ENCODE data around the gene C19orf25. TPM values are rescaled to one million over a fixed set of nuclear protein-coding genes. Genes with fewer than 3 reads are reported as not detected.

The C19orf25 gene
- total RNA-seq, 1 donor from 2014 or later, result 28.5 TPM

DNA sequence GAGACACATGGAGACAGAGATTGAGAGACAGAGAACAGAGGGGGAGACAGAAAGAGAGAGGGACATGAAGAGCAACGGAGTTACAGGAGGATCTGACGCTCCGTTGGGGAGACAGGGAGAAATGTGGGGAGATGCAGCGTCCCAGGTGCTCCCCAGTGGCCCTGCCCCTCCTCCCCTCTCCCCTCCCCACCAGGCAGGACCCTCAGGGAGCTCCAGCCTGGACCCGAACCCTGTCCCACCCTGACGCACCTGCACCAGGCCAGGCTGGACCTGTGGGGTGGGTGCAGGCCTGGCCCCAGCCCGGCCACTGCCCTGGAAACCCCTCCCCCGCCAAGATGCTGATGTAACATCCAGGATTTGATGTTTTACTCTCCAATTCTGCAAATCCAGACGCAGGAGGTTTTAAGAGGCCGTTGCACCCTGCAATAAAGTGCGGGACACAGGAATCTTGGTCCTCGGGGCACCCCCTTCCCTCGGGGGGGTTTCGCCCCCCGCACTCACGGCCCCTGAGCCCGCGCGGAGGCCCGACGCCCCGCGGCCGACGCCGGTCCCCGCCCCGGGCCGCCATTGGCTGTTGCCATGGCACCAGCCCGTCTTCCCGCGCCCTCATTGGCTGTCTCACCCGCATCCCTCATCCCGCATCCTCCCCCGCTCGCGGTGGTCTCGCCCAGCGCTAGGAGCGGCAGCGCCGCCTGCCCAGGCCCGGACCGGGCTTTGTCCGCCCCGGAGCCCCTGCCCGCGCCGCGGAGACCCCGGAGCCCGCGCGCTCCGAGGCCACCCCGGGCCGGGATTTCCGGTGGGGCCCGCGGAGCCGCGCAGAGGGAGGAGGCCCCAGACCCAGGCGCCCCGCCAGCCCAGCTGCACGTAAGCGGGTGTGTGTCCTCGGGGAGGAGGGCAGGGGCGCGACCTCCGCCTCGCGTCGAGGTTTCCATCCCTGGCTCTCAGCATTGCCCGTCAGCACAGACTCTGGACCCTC lies 29.3 kb downstream of the C19orf25 start, which contains the start of gene APC2:
Gene APC2 (plus strand): TSS at position 655 of the 976 bp plus-strand sequence. CDS start 2,881 bp downstream, outside the sequence.
- no peak for ATAC-seq
- Histone ChIP-seq H3K9me3 (no peaks in the 10 kb centered on the region), H3K27ac (no peak within 1 kb of the TSS), H3K27me3 (ENCODE audit: low read depth) (peaks cover 95% of the 10 kb centered on the region), H3K4me3 (no peak within 1 kb of the TSS), H3K36me3 (no peaks in the 10 kb centered on the region), H3K4me1 (peaks cover 21% of the 10 kb centered on the region)
- intact Hi-C loops (cut with DNase I), result no loop called here
- DNase-seq, result no peak
- TF ChIP-seq, protein P1, sequence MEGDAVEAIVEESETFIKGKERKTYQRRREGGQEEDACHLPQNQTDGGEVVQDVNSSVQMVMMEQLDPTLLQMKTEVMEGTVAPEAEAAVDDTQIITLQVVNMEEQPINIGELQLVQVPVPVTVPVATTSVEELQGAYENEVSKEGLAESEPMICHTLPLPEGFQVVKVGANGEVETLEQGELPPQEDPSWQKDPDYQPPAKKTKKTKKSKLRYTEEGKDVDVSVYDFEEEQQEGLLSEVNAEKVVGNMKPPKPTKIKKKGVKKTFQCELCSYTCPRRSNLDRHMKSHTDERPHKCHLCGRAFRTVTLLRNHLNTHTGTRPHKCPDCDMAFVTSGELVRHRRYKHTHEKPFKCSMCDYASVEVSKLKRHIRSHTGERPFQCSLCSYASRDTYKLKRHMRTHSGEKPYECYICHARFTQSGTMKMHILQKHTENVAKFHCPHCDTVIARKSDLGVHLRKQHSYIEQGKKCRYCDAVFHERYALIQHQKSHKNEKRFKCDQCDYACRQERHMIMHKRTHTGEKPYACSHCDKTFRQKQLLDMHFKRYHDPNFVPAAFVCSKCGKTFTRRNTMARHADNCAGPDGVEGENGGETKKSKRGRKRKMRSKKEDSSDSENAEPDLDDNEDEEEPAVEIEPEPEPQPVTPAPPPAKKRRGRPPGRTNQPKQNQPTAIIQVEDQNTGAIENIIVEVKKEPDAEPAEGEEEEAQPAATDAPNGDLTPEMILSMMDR (IDR thresholded peaks at IDR 0.05), result no peak

DNA sequence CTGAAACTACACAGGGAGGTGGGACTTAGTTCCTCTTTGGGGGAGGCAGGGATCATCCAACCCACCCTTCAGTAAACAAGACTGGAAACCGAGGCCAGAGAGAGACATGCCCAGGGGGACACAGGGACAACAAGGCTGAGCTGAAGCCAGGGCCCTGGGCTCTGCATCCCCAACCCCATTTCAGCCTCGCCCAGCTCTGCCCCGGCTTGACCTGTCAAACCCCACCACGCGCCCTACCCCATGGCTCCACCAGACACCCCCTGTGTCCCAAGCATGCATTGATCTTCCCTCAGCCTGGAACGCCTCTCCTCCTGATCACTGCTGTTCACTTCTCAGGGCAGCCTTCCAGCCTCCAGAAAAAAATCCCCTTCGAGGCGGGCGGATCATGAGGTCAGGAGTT lies 31.1 kb downstream of the C19orf25 start:
- Histone ChIP-seq H3K4me3 (no peak overlapping the region), H3K27ac (no peak overlapping the region), H3K4me1 (peaks cover 22% of the 10 kb centered on the region), H3K9me3 (no peaks in the 10 kb centered on the region), H3K36me3 (peaks cover 3% of the 10 kb centered on the region), H3K27me3 (ENCODE audit: low read depth) (peaks cover 77% of the 10 kb centered on the region)
- TF ChIP-seq, protein P1 (IDR thresholded peaks at IDR 0.05), result no peak
- no peak for DNase-seq
- intact Hi-C loops (cut with DNase I), result no loop called here
- ATAC-seq, result no peak

DNA sequence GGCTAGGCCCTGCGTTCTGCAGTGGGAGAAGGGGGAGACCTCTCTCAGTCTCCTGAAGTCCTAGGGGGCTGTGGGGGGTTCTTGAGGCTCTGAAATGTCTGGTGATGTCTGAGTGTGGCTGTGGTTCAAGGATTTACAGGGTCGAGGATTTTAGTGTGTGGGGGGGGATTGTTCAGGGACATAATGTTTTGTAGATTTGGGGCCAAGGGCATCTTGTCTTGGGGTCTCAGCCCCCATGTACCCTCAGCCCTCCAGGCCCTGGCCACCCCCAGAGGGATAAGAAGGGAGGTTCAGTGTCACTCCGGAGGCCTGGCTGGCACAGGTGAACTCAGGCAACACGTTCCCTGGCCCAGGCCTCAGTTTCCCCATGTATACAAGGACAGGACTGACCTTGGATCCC lies 31.5 kb downstream of the C19orf25 start:
- intact Hi-C loops (cut with DNase I), result no loop called here
- ATAC-seq (no peak), DNase-seq (no peak)
- Histone ChIP-seq H3K4me3 (no peak overlapping the region), H3K27ac (no peak overlapping the region), H3K9me3 (no peaks in the 10 kb centered on the region), H3K36me3 (peaks cover 7% of the 10 kb centered on the region), H3K27me3 (ENCODE audit: low read depth) (peaks cover 72% of the 10 kb centered on the region), H3K4me1 (peaks cover 22% of the 10 kb centered on the region)
- TF ChIP-seq, protein P1 (IDR thresholded peaks at IDR 0.05), result no peak

DNA sequence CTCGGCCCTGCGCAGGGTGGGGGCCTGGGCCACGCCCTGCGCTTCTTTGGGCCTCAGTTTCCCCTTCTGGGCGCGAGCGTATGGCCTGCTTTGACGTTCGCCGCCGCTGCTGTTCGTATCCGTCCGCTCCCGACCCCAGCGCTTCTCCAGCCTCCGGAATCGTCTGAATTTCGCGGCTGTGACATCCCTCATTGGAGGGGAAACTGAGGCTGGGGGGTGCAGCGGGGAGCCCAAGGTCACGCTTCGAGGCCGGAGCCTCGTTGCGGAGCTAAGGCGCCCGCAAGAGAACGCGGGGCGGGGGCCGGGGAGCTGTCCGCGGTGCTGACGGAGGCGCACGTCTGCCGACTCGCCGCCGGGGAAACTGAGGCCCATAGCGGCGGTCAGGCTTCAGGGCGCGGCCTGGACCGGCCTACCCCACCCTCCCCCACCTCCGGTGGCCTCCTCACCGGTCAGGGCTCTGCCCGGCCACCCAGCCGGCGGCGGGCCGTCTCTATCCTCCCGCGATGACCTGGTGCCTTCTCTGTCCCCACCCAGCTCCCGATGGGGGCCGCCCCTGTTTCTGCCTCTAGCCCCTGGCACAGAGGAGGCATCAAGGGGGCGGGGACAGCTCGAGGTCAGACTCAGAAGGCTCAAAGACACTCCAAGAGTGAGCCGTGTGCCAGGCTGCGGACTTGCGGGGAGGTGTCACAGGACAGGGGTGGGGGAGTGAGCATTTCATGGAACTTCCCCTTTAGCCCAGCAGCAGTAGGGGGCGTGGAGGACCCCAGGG lies 32.1 kb downstream of the C19orf25 start:
- H3K9me3 ChIP-seq, result no peaks in the 10 kb centered on the region
- no peak overlapping the region for H3K27ac ChIP-seq
- intact Hi-C loops (cut with DNase I), result no loop called here
- peaks cover 14% of the 10 kb centered on the region for H3K36me3 ChIP-seq
- ATAC-seq, result no peak
- peaks cover 22% of the 10 kb centered on the region for H3K4me1 ChIP-seq
- TF ChIP-seq, protein P1 (IDR thresholded peaks at IDR 0.05), result no peak
- H3K4me3 ChIP-seq, result peak overlapping the region; percentile 55
- H3K27me3 ChIP-seq (ENCODE audit: low read depth), result peaks cover 66% of the 10 kb centered on the region
- no peak for DNase-seq

- DNase-seq (no peak), ATAC-seq (peak; percentile 26 to 30)
- Histone ChIP-seq H3K9me3 (no peaks in the 10 kb centered on the region), H3K36me3 (peaks cover 21% of the 10 kb centered on the region), H3K27me3 (ENCODE audit: low read depth) (peaks cover 59% of the 10 kb centered on the region), H3K4me3 (peak overlapping the region; percentile 55), H3K4me1 (peaks cover 22% of the 10 kb centered on the region), H3K27ac (no peak overlapping the region)
- TF ChIP-seq, protein P1 (IDR thresholded peaks at IDR 0.05), result no peak
- intact Hi-C loops (cut with DNase I), result no loop called here
Measured at GRCh38 chr19:1445932-1446712, 32.9 kb downstream of the C19orf25 start.

Data from lower lobe of right lung (tissue), 2 donors.